GM10847 (cell line): ENCODE results near the gene KDELR3.

Experiments used
- POLR2A ChIP-seq: IDR thresholded peaks from 2 replicates; pipeline ENCODE4 v1.6.1; 2011; ENCODE audit not compliant: insufficient read length; ENCODE audit errors: extremely low read depth

The KDELR3 gene

GRCh38 chr22:38461414-38462081 is 6.3 kb upstream of the KDELR3 start:
- TF ChIP-seq POLR2A: no peak

GRCh38 chr22:38462960-38463784 is 4.7 kb upstream of the KDELR3 start:
- no peak for TF ChIP-seq POLR2A

GRCh38 chr22:38464992-38465672 is 2.8 kb upstream of the KDELR3 start:
- TF ChIP-seq POLR2A: no peak

GRCh38 chr22:38465673-38466490 is 2.0 kb upstream of the KDELR3 start:
- no peak for TF ChIP-seq POLR2A

- TF ChIP-seq POLR2A: no peak
These were observed 425 bp upstream of the KDELR3 start for GRCh38 chr22:38467438-38467903.

GRCh38 chr22:38468443-38469305 is 778 bp downstream of the KDELR3 start:
- TF ChIP-seq POLR2A: no peak

GRCh38 chr22:38469306-38469781 is 1.4 kb downstream of the KDELR3 start:
- TF ChIP-seq POLR2A: no peak

- no peak for TF ChIP-seq POLR2A
These were observed 3.3 kb downstream of the KDELR3 start for GRCh38 chr22:38471237-38471636.

- no peak for TF ChIP-seq POLR2A
These were observed 6.2 kb downstream of the KDELR3 start for GRCh38 chr22:38474003-38474607.

GRCh38 chr22:38477585-38477984 is 9.7 kb downstream of the KDELR3 start:
- TF ChIP-seq POLR2A: no peak

- TF ChIP-seq POLR2A: no peak
These were observed 11.4 kb downstream of the KDELR3 start for GRCh38 chr22:38479096-38479837.

GRCh38 chr22:38481162-38481870 is 13.4 kb downstream of the KDELR3 start:
- no peak for TF ChIP-seq POLR2A

- no peak for TF ChIP-seq POLR2A
These were observed 14.0 kb downstream of the KDELR3 start for GRCh38 chr22:38481871-38482332.
